Left kidney (tissue), 1 donor: ENCODE measurements around the gene DNAJC9. TPM values are rescaled to one million over a fixed set of nuclear protein-coding genes. Genes with fewer than 3 reads are reported as not detected.

Experiments used
- polyA plus RNA-seq: library from polyadenylated mRNA; unstranded; fragments of 120-200 nt; gene quantifications from one replicate; pipeline ENCODE4 v1.2.1, GENCODE V29; 2013; ENCODE audit not compliant: insufficient read length

DNAJC9 gene
- polyA plus RNA-seq, 1 donor: 41.2 TPM

Other genes starting within 250 kb of the DNAJC9 start
- gene P4HA1, start 150.4 kb downstream of the DNAJC9 start, polyA plus RNA-seq: 95.2 TPM
- gene NUDT13, start 136.8 kb downstream of the DNAJC9 start, polyA plus RNA-seq: 10.6 TPM
- gene ECD, start 79.2 kb downstream of the DNAJC9 start, polyA plus RNA-seq: 42.8 TPM
- gene FAM149B1, start 79.1 kb downstream of the DNAJC9 start, polyA plus RNA-seq: 61.6 TPM
- 76.0 TPM for gene MRPS16, start 5.4 kb upstream of the DNAJC9 start, polyA plus RNA-seq
- 26.6 TPM for gene CFAP70, start 111.6 kb upstream of the DNAJC9 start, polyA plus RNA-seq
- 87.4 TPM for gene ANXA7, start 166.8 kb upstream of the DNAJC9 start, polyA plus RNA-seq
- 6.0 TPM for gene MSS51, start 186.3 kb upstream of the DNAJC9 start, polyA plus RNA-seq
- 73.1 TPM for gene PPP3CB, start 248.8 kb upstream of the DNAJC9 start, polyA plus RNA-seq